ENCODE results near the gene PTPRS.

Gene PTPRS

GRCh38 chr19:5326545-5326944, 14.1 kb downstream of the PTPRS start:
- H3K27ac ChIP-seq: no peak overlapping the region
- H3K9ac ChIP-seq: no peak overlapping the region
- H4K20me1 ChIP-seq (ENCODE audit: insufficient read depth): no peaks in the 10 kb centered on the region
- no peaks in the 10 kb centered on the region for H3K79me2 ChIP-seq (ENCODE audit: insufficient read depth, low read depth)
- TF ChIP-seq CTCF (conservative IDR thresholded peaks at IDR 0.05; ENCODE audit: low read depth, low read length): no peak
- H3K4me2 ChIP-seq: no peak overlapping the region
- H3K4me3 ChIP-seq (IDR thresholded peaks at IDR 0.05; ENCODE audit: insufficient read depth, low read depth, low read length): no peak overlapping the region
- no peaks in the 10 kb centered on the region for H3K36me3 ChIP-seq (ENCODE audit: insufficient read depth)
- no peaks in the 10 kb centered on the region for H3K4me1 ChIP-seq (ENCODE audit: low read depth, poor library complexity, severe bottlenecking)
- H2AFZ ChIP-seq (ENCODE audit: low read depth): no peak overlapping the region
- peaks cover 49% of the 10 kb centered on the region; the same call in 1 of the 2 replicates for H3K27me3 ChIP-seq (ENCODE audit: insufficient read depth, low read depth)

- Histone ChIP-seq H3K4me3 (IDR thresholded peaks at IDR 0.05; ENCODE audit: insufficient read depth, low read depth, low read length) (no peak overlapping the region), H3K4me2 (no peak overlapping the region), H3K9ac (no peak overlapping the region), H3K4me1 (ENCODE audit: low read depth, poor library complexity, severe bottlenecking) (no peaks in the 10 kb centered on the region), H3K79me2 (ENCODE audit: insufficient read depth, low read depth) (no peaks in the 10 kb centered on the region), H3K27ac (no peak overlapping the region), H3K27me3 (ENCODE audit: insufficient read depth, low read depth) (peaks cover 49% of the 10 kb centered on the region; the same call in 1 of the 2 replicates), H3K36me3 (ENCODE audit: insufficient read depth) (no peaks in the 10 kb centered on the region), H2AFZ (ENCODE audit: low read depth) (no peak overlapping the region), H4K20me1 (ENCODE audit: insufficient read depth) (no peaks in the 10 kb centered on the region)
- no peak for TF ChIP-seq CTCF (conservative IDR thresholded peaks at IDR 0.05; ENCODE audit: low read depth, low read length)
These were observed 15.7 kb downstream of the PTPRS start for GRCh38 chr19:5324947-5325346.

GRCh38 chr19:5323475-5323811, 17.2 kb downstream of the PTPRS start:
- H3K79me2 ChIP-seq (ENCODE audit: insufficient read depth, low read depth): no peaks in the 10 kb centered on the region
- H3K9ac ChIP-seq: no peak overlapping the region
- H4K20me1 ChIP-seq (ENCODE audit: insufficient read depth): no peaks in the 10 kb centered on the region
- H3K4me1 ChIP-seq (ENCODE audit: low read depth, poor library complexity, severe bottlenecking): no peaks in the 10 kb centered on the region
- H3K4me3 ChIP-seq (IDR thresholded peaks at IDR 0.05; ENCODE audit: insufficient read depth, low read depth, low read length): no peak overlapping the region
- no peak for TF ChIP-seq CTCF (conservative IDR thresholded peaks at IDR 0.05; ENCODE audit: low read depth, low read length)
- H3K4me2 ChIP-seq: no peak overlapping the region
- H2AFZ ChIP-seq (ENCODE audit: low read depth): no peak overlapping the region
- no peak overlapping the region for H3K27ac ChIP-seq
- H3K27me3 ChIP-seq (ENCODE audit: insufficient read depth, low read depth): peaks cover 38% of the 10 kb centered on the region; the same call in 1 of the 2 replicates
- H3K36me3 ChIP-seq (ENCODE audit: insufficient read depth): no peaks in the 10 kb centered on the region

GRCh38 chr19:5321851-5322681, 18.5 kb downstream of the PTPRS start:
- Histone ChIP-seq H2AFZ (ENCODE audit: low read depth) (no peak overlapping the region), H3K27ac (no peak overlapping the region), H3K4me3 (IDR thresholded peaks at IDR 0.05; ENCODE audit: insufficient read depth, low read depth, low read length) (no peak overlapping the region), H3K27me3 (ENCODE audit: insufficient read depth, low read depth) (peaks cover 39% of the 10 kb centered on the region; the same call in 1 of the 2 replicates), H3K79me2 (ENCODE audit: insufficient read depth, low read depth) (no peaks in the 10 kb centered on the region), H3K36me3 (ENCODE audit: insufficient read depth) (no peaks in the 10 kb centered on the region), H4K20me1 (ENCODE audit: insufficient read depth) (no peaks in the 10 kb centered on the region), H3K4me1 (ENCODE audit: low read depth, poor library complexity, severe bottlenecking) (no peaks in the 10 kb centered on the region), H3K9ac (no peak overlapping the region), H3K4me2 (no peak overlapping the region)
- TF ChIP-seq CTCF (conservative IDR thresholded peaks at IDR 0.05; ENCODE audit: low read depth, low read length): no peak
